Skeletal muscle satellite cell (primary cell): ENCODE results near the gene CD302.

ENCODE experiments used
- H3K27me3 ChIP-seq: 2 replicates; pipeline ENCODE4 v1.7.0; 2013; ENCODE audit warnings: low read length; ENCODE audit not compliant: control insufficient read depth, insufficient read depth
- H3K36me3 ChIP-seq: 2 replicates; pipeline ENCODE4 v1.7.0; 2013; ENCODE audit warnings: mild to moderate bottlenecking, control low read depth, low read length; ENCODE audit not compliant: insufficient read depth
- H3K4me1 ChIP-seq: 2 replicates; pipeline ENCODE4 v1.7.0; 2013; ENCODE audit warnings: low read length; ENCODE audit not compliant: control insufficient read depth, insufficient read depth
- H3K4me2 ChIP-seq: 2 replicates; pipeline ENCODE4 v1.7.0; 2013; ENCODE audit warnings: mild to moderate bottlenecking, low read length
- H3K4me3 ChIP-seq: 2 replicates; pipeline ENCODE4 v1.7.0; 2013; ENCODE audit warnings: low read length
- H3K9ac ChIP-seq: 2 replicates; pipeline ENCODE4 v1.7.0; 2013; ENCODE audit warnings: mild to moderate bottlenecking, low read depth, low read length, moderate library complexity
- H3K9me3 ChIP-seq: replicated peaks from 2 replicates; pipeline ENCODE4 v1.7.0; 2013; ENCODE audit warnings: mild to moderate bottlenecking, control low read depth, low read length

The CD302 gene

GRCh38 chr2:159773426-159773825, 24.6 kb downstream of the CD302 start:
- H3K4me1 ChIP-seq, result no peaks in the 10 kb centered on the region
- no peak overlapping the region for H3K4me3 ChIP-seq
- no peak overlapping the region for H3K9ac ChIP-seq
- H3K27me3 ChIP-seq, result no peaks in the 10 kb centered on the region
- no peak overlapping the region for H3K4me2 ChIP-seq
- peaks cover 39% of the 10 kb centered on the region for H3K36me3 ChIP-seq
- H3K9me3 ChIP-seq, result no peaks in the 10 kb centered on the region

- Histone ChIP-seq H3K9ac (no peak overlapping the region), H3K9me3 (no peaks in the 10 kb centered on the region), H3K4me3 (no peak overlapping the region), H3K4me2 (no peak overlapping the region), H3K27me3 (no peaks in the 10 kb centered on the region), H3K36me3 (peaks cover 77% of the 10 kb centered on the region), H3K4me1 (no peaks in the 10 kb centered on the region)
These were observed 28.9 kb downstream of the CD302 start for GRCh38 chr2:159769147-159769546.

GRCh38 chr2:159762075-159762474, 35.9 kb downstream of the CD302 start:
- H3K4me3 ChIP-seq, result no peak overlapping the region
- no peak overlapping the region for H3K9ac ChIP-seq
- H3K9me3 ChIP-seq, result no peaks in the 10 kb centered on the region
- no peak overlapping the region for H3K4me2 ChIP-seq
- H3K4me1 ChIP-seq, result no peaks in the 10 kb centered on the region
- no peaks in the 10 kb centered on the region for H3K27me3 ChIP-seq
- H3K36me3 ChIP-seq, result peaks cover 86% of the 10 kb centered on the region

GRCh38 chr2:159760326-159760725, 37.7 kb downstream of the CD302 start:
- no peaks in the 10 kb centered on the region for H3K27me3 ChIP-seq
- H3K4me2 ChIP-seq, result no peak overlapping the region
- H3K9me3 ChIP-seq, result no peaks in the 10 kb centered on the region
- no peaks in the 10 kb centered on the region for H3K4me1 ChIP-seq
- peaks cover 76% of the 10 kb centered on the region for H3K36me3 ChIP-seq
- H3K9ac ChIP-seq, result no peak overlapping the region
- H3K4me3 ChIP-seq, result no peak overlapping the region

- Histone ChIP-seq H3K36me3 (peaks cover 77% of the 10 kb centered on the region), H3K4me3 (no peak overlapping the region), H3K9me3 (no peaks in the 10 kb centered on the region), H3K4me2 (no peak overlapping the region), H3K9ac (no peak overlapping the region), H3K27me3 (no peaks in the 10 kb centered on the region), H3K4me1 (no peaks in the 10 kb centered on the region)
These were observed 38.4 kb downstream of the CD302 start for GRCh38 chr2:159759577-159759976.

- Histone ChIP-seq H3K9me3 (no peaks in the 10 kb centered on the region), H3K4me1 (no peaks in the 10 kb centered on the region), H3K9ac (no peak overlapping the region), H3K27me3 (no peaks in the 10 kb centered on the region), H3K4me3 (no peak overlapping the region), H3K36me3 (peaks cover 81% of the 10 kb centered on the region), H3K4me2 (no peak overlapping the region)
These were observed 39.3 kb downstream of the CD302 start for GRCh38 chr2:159758686-159759085.

- Histone ChIP-seq H3K36me3 (peaks cover 81% of the 10 kb centered on the region), H3K4me3 (no peak overlapping the region), H3K27me3 (no peaks in the 10 kb centered on the region), H3K4me2 (no peak overlapping the region), H3K9ac (no peak overlapping the region), H3K4me1 (no peaks in the 10 kb centered on the region), H3K9me3 (no peaks in the 10 kb centered on the region)
These were observed 39.8 kb downstream of the CD302 start for GRCh38 chr2:159758239-159758638.

GRCh38 chr2:159755788-159756187, 42.2 kb downstream of the CD302 start:
- H3K36me3 ChIP-seq, result peaks cover 82% of the 10 kb centered on the region
- H3K4me1 ChIP-seq, result no peaks in the 10 kb centered on the region
- no peak overlapping the region for H3K4me3 ChIP-seq
- H3K27me3 ChIP-seq, result no peaks in the 10 kb centered on the region
- no peak overlapping the region for H3K9ac ChIP-seq
- no peak overlapping the region for H3K4me2 ChIP-seq
- no peaks in the 10 kb centered on the region for H3K9me3 ChIP-seq

GRCh38 chr2:159755014-159755413, 43.0 kb downstream of the CD302 start:
- Histone ChIP-seq H3K9ac (no peak overlapping the region), H3K36me3 (peaks cover 79% of the 10 kb centered on the region), H3K9me3 (no peaks in the 10 kb centered on the region), H3K4me1 (no peaks in the 10 kb centered on the region), H3K27me3 (no peaks in the 10 kb centered on the region), H3K4me3 (no peak overlapping the region), H3K4me2 (no peak overlapping the region)

- peaks cover 77% of the 10 kb centered on the region for H3K36me3 ChIP-seq
- no peaks in the 10 kb centered on the region for H3K9me3 ChIP-seq
- H3K9ac ChIP-seq, result no peak overlapping the region
- H3K4me3 ChIP-seq, result no peak overlapping the region
- H3K27me3 ChIP-seq, result no peaks in the 10 kb centered on the region
- H3K4me1 ChIP-seq, result no peaks in the 10 kb centered on the region
- H3K4me2 ChIP-seq, result no peak overlapping the region
These were observed 44.2 kb downstream of the CD302 start for GRCh38 chr2:159753797-159754196.

GRCh38 chr2:159750873-159751272, 47.1 kb downstream of the CD302 start:
- no peak overlapping the region for H3K4me2 ChIP-seq
- no peaks in the 10 kb centered on the region for H3K4me1 ChIP-seq
- H3K9me3 ChIP-seq, result no peaks in the 10 kb centered on the region
- no peaks in the 10 kb centered on the region for H3K27me3 ChIP-seq
- no peak overlapping the region for H3K9ac ChIP-seq
- H3K36me3 ChIP-seq, result peaks cover 88% of the 10 kb centered on the region
- H3K4me3 ChIP-seq, result no peak overlapping the region

GRCh38 chr2:159748089-159748488, 49.9 kb downstream of the CD302 start:
- Histone ChIP-seq H3K4me1 (peaks cover 8% of the 10 kb centered on the region), H3K4me3 (no peak overlapping the region), H3K9me3 (no peaks in the 10 kb centered on the region), H3K27me3 (no peaks in the 10 kb centered on the region), H3K9ac (no peak overlapping the region), H3K4me2 (no peak overlapping the region), H3K36me3 (peaks cover 77% of the 10 kb centered on the region)
